Esophagus muscularis mucosa (tissue), 4 donors: ENCODE results near the gene PTPN18. TPM values are rescaled to one million over a fixed set of nuclear protein-coding genes. Genes with fewer than 3 reads are reported as not detected.

Experiments
- DNase-seq: peaks from one replicate; pipeline ENCODE4 v3.0.0-alpha.2; 2017; ENCODE audit errors: extremely low spot score
- H3K27ac ChIP-seq, 4 donors: fragments of 200-600 bp; sonication (generic); replicated peaks in 1 of 4; 1 replicate in 3 of 4; 2 replicates in 1 of 4; pipeline ENCODE4 v1.5.1; 2016 to 2019; ENCODE audit warnings: mild to moderate bottlenecking in 1 of 4
- H3K27me3 ChIP-seq, 4 donors: fragments of 200-600 bp; sonication (generic); one replicate each; pipeline versions ENCODE4 v1.5.1 to v1.6.0; 2016 to 2019
- H3K36me3 ChIP-seq, 4 donors: fragments of 200-600 bp; sonication (generic); one replicate each; pipeline ENCODE4 v1.5.1; 2016 to 2019
- H3K4me1 ChIP-seq, 4 donors: fragments of 200-600 bp; sonication (generic); one replicate each; pipeline ENCODE4 v1.5.1; 2016 to 2019
- H3K4me3 ChIP-seq, 4 donors: fragments of 200-600 bp; sonication (generic); 1 replicate in 2 of 4; 2 replicates in 2 of 4; pipeline ENCODE4 v1.5.1; 2016 to 2019; ENCODE audit warnings: mild to moderate bottlenecking in 4 of 4, moderate library complexity in 1 of 4
- H3K9me3 ChIP-seq, 4 donors: fragments of 200-600 bp; sonication (generic); 1 replicate in 3 of 4; 2 replicates in 1 of 4; pipeline ENCODE4 v1.5.1; 2016 to 2019
- CTCF ChIP-seq, 3 experiments: fragments of 200-600 bp in 2 of 3; fragments of 450-650 bp in 1 of 3; sonication (generic) in 2 of 3; IDR thresholded peaks; one replicate each; pipeline ENCODE4 v1.5.1; 2017 to 2019; ENCODE audit warnings: antibody characterized with exemption in 3 of 3, mild to moderate bottlenecking in 2 of 3, moderate library complexity in 1 of 3
- EP300 ChIP-seq: sonication (generic); formaldehyde crosslinking; IDR thresholded peaks from one replicate; pipeline ENCODE4 v1.6.1; 2017; ENCODE audit warnings: antibody characterized with exemption
- POLR2A ChIP-seq: fragments of 450-650 bp; IDR thresholded peaks from one replicate; pipeline ENCODE4 v1.6.1; 2017; ENCODE audit warnings: antibody characterized with exemption, moderate library complexity, mild to moderate bottlenecking, low read depth
- POLR2AphosphoS5 ChIP-seq, 2 donors: sonication (generic); formaldehyde crosslinking; IDR thresholded peaks; one replicate each; pipeline ENCODE4 v1.6.1; 2017; ENCODE audit warnings: antibody characterized with exemption in 2 of 2
- WGBS: methylation state at CpG from one replicate; pipeline ENCODE4 v1.1.5; 2018; 5-methylcytosine and 5-hydroxymethylcytosine counted together
- intact Hi-C: fragments of 100-400 bp; cut with DNase I; formaldehyde crosslinking; loops from one replicate; pipeline ENCODE4 v1.15.1; 2023
- total RNA-seq, 4 donors: library from RNA; depleted of rRNA; stranded (reverse); fragments of >200 nt; gene quantifications; one replicate each; pipeline versions ENCODE4 v1.1.0 to v1.2.1, GENCODE V29; 2016

PTPN18 gene
- total RNA-seq, 4 donors from 2014 or later = 36.6 to 60.2 (median 50.3) TPM

GRCh38 chr2:130365075-130365474 is 9.2 kb downstream of the PTPN18 start:
- 88% methylated on average over 2 of the region's 2 CpGs for WGBS
- TF ChIP-seq EP300 = no peak
- no peak for TF ChIP-seq POLR2AphosphoS5 (IDR thresholded peaks at IDR 0.05)
- no peak for TF ChIP-seq CTCF (IDR thresholded peaks at IDR 0.05)
- no peak for TF ChIP-seq POLR2A
- Histone ChIP-seq H3K4me1 (no peaks in the 10 kb centered on the region), H3K27ac (no peak overlapping the region), H3K27me3 (no peaks in the 10 kb centered on the region), H3K36me3 (peaks cover 0 to 7% (median under 1%) of the 10 kb centered on the region in 4 donors), H3K4me3 (no peak overlapping the region), H3K9me3 (no peaks in the 10 kb centered on the region)
- intact Hi-C loops = no loop called here
- DNase-seq = no peak

GRCh38 chr2:130365963-130366362 is 10.1 kb downstream of the PTPN18 start:
- Histone ChIP-seq H3K27ac (no peak overlapping the region), H3K36me3 (peaks cover 0 to 16% (median 4%) of the 10 kb centered on the region in 4 donors), H3K4me1 (peaks cover 4 to 7% (median 5%) of the 10 kb centered on the region in 4 donors), H3K27me3 (no peaks in the 10 kb centered on the region), H3K9me3 (no peaks in the 10 kb centered on the region), H3K4me3 (no peak overlapping the region)
- intact Hi-C loops = no loop called here
- WGBS = 65% methylated on average over 2 of the region's 2 CpGs
- TF ChIP-seq CTCF (IDR thresholded peaks at IDR 0.05) (no peak), EP300 (no peak), POLR2A (no peak), POLR2AphosphoS5 (IDR thresholded peaks at IDR 0.05) (no peak)
- no peak for DNase-seq

- Histone ChIP-seq H3K4me1 (peaks cover 11 to 15% (median 13%) of the 10 kb centered on the region in 4 donors), H3K27me3 (no peaks in the 10 kb centered on the region), H3K36me3 (peaks cover 0 to 19% (median 5%) of the 10 kb centered on the region in 4 donors), H3K27ac (no peak overlapping the region), H3K4me3 (no peak overlapping the region), H3K9me3 (no peaks in the 10 kb centered on the region)
- DNase-seq = no peak
- 45% methylated on average over 1 of the region's 1 CpG for WGBS
- TF ChIP-seq POLR2AphosphoS5 (IDR thresholded peaks at IDR 0.05) (no peak), EP300 (no peak), CTCF (IDR thresholded peaks at IDR 0.05) (no peak), POLR2A (no peak)
- intact Hi-C loops = no loop called here
Observed at GRCh38 chr2:130366720-130367119, 10.9 kb downstream of the PTPN18 start.

GRCh38 chr2:130368786-130369185 is 12.9 kb downstream of the PTPN18 start:
- Histone ChIP-seq H3K27me3 (no peaks in the 10 kb centered on the region), H3K36me3 (peaks cover 0 to 19% (median 5%) of the 10 kb centered on the region in 4 donors), H3K4me1 (peaks cover 21 to 28% (median 25%) of the 10 kb centered on the region in 4 donors), H3K9me3 (no peaks in the 10 kb centered on the region), H3K27ac (no peak overlapping the region), H3K4me3 (no peak overlapping the region)
- TF ChIP-seq EP300 = no peak
- no peak for TF ChIP-seq POLR2A
- TF ChIP-seq POLR2AphosphoS5 (IDR thresholded peaks at IDR 0.05) = no peak
- no peak for TF ChIP-seq CTCF (IDR thresholded peaks at IDR 0.05)
- WGBS = 91% methylated on average over 5 of the region's 5 CpGs
- intact Hi-C loops = no loop called here
- DNase-seq = no peak
